K562 (cell line): ENCODE data around the gene MAN1B1. TPM values are rescaled to one million over a fixed set of nuclear protein-coding genes. Genes with fewer than 3 reads are reported as not detected.

Experiments
- ATAC-seq: fragments of 200-7000 bp; cut with Tn5 transposase; 3 replicates; pipeline ENCODE4 v1.9.1; 2020; ENCODE audit warnings: moderate library complexity
- BruUV-seq: library from RNA; stranded (reverse); fragments of 400-500 nt; replicated peaks from 2 replicates; lab custom pipeline; 2021; lab: Mats Ljungman, UMichigan
- CTCF ChIA-PET: fragments of 300-600 bp; formaldehyde crosslinking; extraction: SDS; loops from one replicate; lab custom pipeline; 2021; ENCODE audit warnings: low intra/inter-chr PET ratio; lab: Yijun Ruan, JAX
- POLR2A ChIA-PET: fragments of 300-600, 350-650 bp; sonication (Branson Sonifier 250); formaldehyde crosslinking; extraction: SDS; loops from one replicate; lab custom pipeline; 2021; ENCODE audit warnings: antibody characterized with exemption, inconsistent platforms; lab: Yijun Ruan, JAX
- DNase-seq, 4 experiments: peaks; one replicate each; pipeline versions ENCODE4 v3.0.0 to v3.0.0-alpha.2; 2011 to 2018; ENCODE audit warnings: low spot score in 3 of 4, mixed read lengths in 3 of 4; ENCODE audit errors: extremely low read depth in 1 of 4
- FAIRE-seq: peaks from 2 replicates; lab custom pipeline; 2011; peaks lifted over from hg19 to GRCh38; lab: Jason Lieb, UNC
- H2AFZ ChIP-seq: 2 replicates; pipeline ENCODE4 v1.6.0; 2011; ENCODE audit warnings: low read depth, low read length, control low read depth, inconsistent platforms
- H3K27ac ChIP-seq: fragments of 200-600 bp; 3 replicates; pipeline ENCODE4 v1.8.0; 2011; ENCODE audit warnings: low read depth, mild to moderate bottlenecking, control low read depth, inconsistent platforms, low read length, moderate library complexity, mixed read lengths; ENCODE audit errors: extremely low read depth
- H3K27me3 ChIP-seq, 2 experiments: fragments of 300-600 bp in 1 of 2; 2 replicates in 1 of 2; 3 replicates in 1 of 2; pipeline versions ENCODE4 v1.6.0 to v1.8.0; 2011; ENCODE audit warnings: inconsistent platforms in 2 of 2, low read length in 2 of 2, mild to moderate bottlenecking in 1 of 2, mixed read lengths in 1 of 2, moderate library complexity in 1 of 2; ENCODE audit not compliant: control insufficient read depth in 2 of 2, insufficient read depth in 2 of 2
- H3K36me3 ChIP-seq: fragments of 300-600 bp; 3 replicates; pipeline ENCODE4 v1.8.0; 2011; ENCODE audit warnings: mild to moderate bottlenecking, low read length, inconsistent platforms; ENCODE audit not compliant: control insufficient read depth, insufficient read depth
- H3K4me1 ChIP-seq, 2 experiments: fragments of 200-600 bp in 1 of 2; replicated peaks in 1 of 2; 2 replicates in 1 of 2; 3 replicates in 1 of 2; pipeline versions ENCODE4 v1.5.1 to v1.8.0; 2011; ENCODE audit warnings: inconsistent platforms in 2 of 2, low read length in 2 of 2, mild to moderate bottlenecking in 1 of 2, mixed read lengths in 1 of 2, moderate library complexity in 1 of 2; ENCODE audit not compliant: control insufficient read depth in 2 of 2, insufficient read depth in 2 of 2
- H3K4me2 ChIP-seq: 2 replicates; pipeline ENCODE4 v1.6.1; 2011; ENCODE audit warnings: low read length, control low read depth, inconsistent platforms, mixed read lengths; ENCODE audit not compliant: insufficient read depth
- H3K4me3 ChIP-seq: fragments of 200-600 bp; sonication (generic), shearing (Covaris generic); 2 replicates; pipeline ENCODE4 v1.5.1; 2016; ENCODE audit warnings: control low read depth, inconsistent platforms
- H3K79me2 ChIP-seq: fragments of 200-600 bp; 3 replicates; pipeline ENCODE4 v1.8.0; 2011; ENCODE audit warnings: low read length, inconsistent platforms; ENCODE audit not compliant: control insufficient read depth, insufficient read depth
- H3K9ac ChIP-seq, 2 experiments: 2 replicates each; pipeline versions ENCODE4 v1.6.0 to v1.6.1; 2011; ENCODE audit warnings: low read depth in 2 of 2, low read length in 2 of 2, control low read depth in 1 of 2, inconsistent platforms in 1 of 2, mild to moderate bottlenecking in 1 of 2, mixed read lengths in 1 of 2; ENCODE audit not compliant: insufficient read depth in 1 of 2
- H3K9me1 ChIP-seq: one replicate; pipeline ENCODE4 v1.6.0; 2011; ENCODE audit warnings: inconsistent platforms, mild to moderate bottlenecking, low read length, moderate library complexity; ENCODE audit not compliant: control insufficient read depth, insufficient read depth
- H3K9me3 ChIP-seq: replicated peaks from 2 replicates; pipeline ENCODE4 v1.5.1; 2011; ENCODE audit warnings: low read depth, low read length, inconsistent platforms; ENCODE audit not compliant: control insufficient read depth, insufficient read depth
- H4K20me1 ChIP-seq: replicated peaks from 2 replicates; pipeline ENCODE4 v1.6.1; 2011; ENCODE audit warnings: low read length, inconsistent platforms, mixed read lengths; ENCODE audit not compliant: control insufficient read depth, insufficient read depth
- ERF ChIP-seq: fragments of 450-650 bp; formaldehyde crosslinking; IDR thresholded peaks from 2 replicates; pipeline ENCODE4 v1.4.0; 2020; ENCODE audit warnings: mild to moderate bottlenecking, mixed read lengths
- ETV1 ChIP-seq: fragments of 450-650 bp; conservative IDR thresholded peaks from 2 replicates; pipeline ENCODE4 v1.6.1; 2016; ENCODE audit warnings: missing genetic modification characterization, control low read depth, low read depth, missing compliant biosample characterization
- TEAD1 ChIP-seq, 2 experiments: fragments of 450-650 bp in 1 of 2; sonication (generic) in 1 of 2; formaldehyde crosslinking; IDR thresholded peaks; 2 replicates each; pipeline versions ENCODE4 v1.4.0 to v1.8.0; 2020 to 2022; ENCODE audit warnings: mild to moderate bottlenecking in 2 of 2, missing genetic modification reagents in 1 of 2
- ZC3H4 ChIP-seq: sonication (generic); formaldehyde crosslinking; IDR thresholded peaks from 2 replicates; pipeline ENCODE4 v1.9.0; 2021; ENCODE audit warnings: missing genetic modification reagents, borderline replicate concordance
- ZNF717 ChIP-seq: fragments of 250-450 bp; sonication (Bioruptor Pico); IDR thresholded peaks from 2 replicates; pipeline ENCODE4 v1.5.0; 2021
- ZNF77 ChIP-seq: fragments of 250-450 bp; sonication (Bioruptor Pico); IDR thresholded peaks from 2 replicates; pipeline ENCODE4 v1.5.0; 2020
- WGBS: fragments of 100-300 bp; shearing (Covaris generic); methylation state at CpG from one replicate; pipeline ENCODE4 v1.1.6; 2016; ENCODE audit warnings: low coverage, mixed read lengths; ENCODE audit not compliant: insufficient coverage; ENCODE audit errors: missing lambda C conversion rate; 5-methylcytosine and 5-hydroxymethylcytosine counted together
- in situ Hi-C: fragments of 300-500 bp; cut with MboI; formaldehyde crosslinking; loops from 4 replicates; pipeline ENCODE4 v1.15.0; 2018; ENCODE audit warnings: inconsistent platforms, mixed read lengths
- intact Hi-C: fragments of 100-400 bp; cut with micrococcal nuclease; formaldehyde crosslinking; loops from 2 replicates; pipeline ENCODE4 v1.14.2; 2022
- polyA plus RNA-seq, 8 experiments: library from polyadenylated mRNA; depleted of rRNA in 4 of 8; stranded (reverse) in 5 of 8; unstranded in 3 of 8; fragments of >200 nt; fragmentation: Nextera tagmentation in 2 of 8; fragmentation: Illumina TruSeq in 1 of 8; extraction: Ambion mirVana in 2 of 8; extraction: Trizol in 1 of 8; gene quantifications; 2 replicates each; pipeline versions ENCODE4 v1.2.1 to v1.2.3, GENCODE V29; 2011 to 2014; ENCODE audit warnings: inconsistent platforms in 1 of 8, missing spikeins in 1 of 8
- total RNA-seq, 7 experiments: library from RNA; depleted of rRNA in 6 of 7; stranded (reverse); fragments of >200 nt in 6 of 7; fragmentation: Illumina TruSeq in 2 of 7; extraction: Trizol in 2 of 7; gene quantifications; 2 replicates each; pipeline versions ENCODE4 v1.2.1 to v1.2.3, GENCODE V29; 2011 to 2021; ENCODE audit warnings: low replicate concordance in 1 of 7
- TF ChIP-seq, protein P1 (sequence below): sonication (generic); formaldehyde crosslinking; IDR thresholded peaks from 2 replicates; pipeline ENCODE4 v1.8.0; 2022; ENCODE audit warnings: missing genetic modification reagents, mild to moderate bottlenecking, borderline replicate concordance
- TF ChIP-seq, protein P2 (sequence below): sonication (generic); formaldehyde crosslinking; IDR thresholded peaks from 2 replicates; pipeline ENCODE4 v1.8.1; 2023; ENCODE audit warnings: mild to moderate bottlenecking, missing genetic modification reagents
- TF ChIP-seq, protein P3 (sequence below): fragments of 200-800 bp; sonication (Bioruptor generic); IDR thresholded peaks from 2 replicates; pipeline ENCODE4 v1.6.1; 2017; ENCODE audit warnings: missing genetic modification characterization, missing compliant biosample characterization

Gene MAN1B1
- total and polyA plus RNA-seq, 9 of the 15 experiments (the other 6 are each of a cell fraction or from before 2014, with no cell fraction given) = 0.55 to 36.6 (median 27.3) TPM

DNA sequence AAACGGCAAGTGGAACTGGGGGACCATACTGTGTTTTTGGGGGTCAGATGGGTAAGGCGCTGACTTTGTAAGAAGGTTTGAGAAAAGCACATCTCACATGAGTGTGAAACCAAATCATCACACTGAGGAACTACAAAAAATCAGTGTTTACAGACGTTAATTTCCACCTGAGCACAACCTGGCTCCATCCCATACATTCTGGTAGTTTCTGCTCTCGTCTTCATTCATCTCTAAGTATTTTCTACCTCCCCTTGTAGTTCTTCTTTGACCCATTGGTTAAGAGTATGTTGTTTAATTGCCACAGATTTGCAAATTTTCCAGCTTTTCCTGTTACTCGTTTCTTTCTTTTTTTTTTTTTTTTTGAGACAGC is 36.7 kb downstream of the MAN1B1 start:
- ATAC-seq (no peak), FAIRE-seq (no peak), DNase-seq (no peak)
- H3K4me1 ChIP-seq = peaks cover 16 to 25% of the 10 kb centered on the region in 2 experiments
- in situ Hi-C loops (no loop called here), intact Hi-C loops (no loop called here)
- H2AFZ ChIP-seq = no peak overlapping the region
- no peaks in the 10 kb centered on the region for H4K20me1 ChIP-seq
- H3K79me2 ChIP-seq = peaks cover 23% of the 10 kb centered on the region
- no peak overlapping the region for H3K27ac ChIP-seq
- TF ChIP-seq, protein P1, sequence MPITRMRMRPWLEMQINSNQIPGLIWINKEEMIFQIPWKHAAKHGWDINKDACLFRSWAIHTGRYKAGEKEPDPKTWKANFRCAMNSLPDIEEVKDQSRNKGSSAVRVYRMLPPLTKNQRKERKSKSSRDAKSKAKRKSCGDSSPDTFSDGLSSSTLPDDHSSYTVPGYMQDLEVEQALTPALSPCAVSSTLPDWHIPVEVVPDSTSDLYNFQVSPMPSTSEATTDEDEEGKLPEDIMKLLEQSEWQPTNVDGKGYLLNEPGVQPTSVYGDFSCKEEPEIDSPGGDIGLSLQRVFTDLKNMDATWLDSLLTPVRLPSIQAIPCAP (CRISPR knock-in tag) = no peak
- TF ChIP-seq, protein P2, sequence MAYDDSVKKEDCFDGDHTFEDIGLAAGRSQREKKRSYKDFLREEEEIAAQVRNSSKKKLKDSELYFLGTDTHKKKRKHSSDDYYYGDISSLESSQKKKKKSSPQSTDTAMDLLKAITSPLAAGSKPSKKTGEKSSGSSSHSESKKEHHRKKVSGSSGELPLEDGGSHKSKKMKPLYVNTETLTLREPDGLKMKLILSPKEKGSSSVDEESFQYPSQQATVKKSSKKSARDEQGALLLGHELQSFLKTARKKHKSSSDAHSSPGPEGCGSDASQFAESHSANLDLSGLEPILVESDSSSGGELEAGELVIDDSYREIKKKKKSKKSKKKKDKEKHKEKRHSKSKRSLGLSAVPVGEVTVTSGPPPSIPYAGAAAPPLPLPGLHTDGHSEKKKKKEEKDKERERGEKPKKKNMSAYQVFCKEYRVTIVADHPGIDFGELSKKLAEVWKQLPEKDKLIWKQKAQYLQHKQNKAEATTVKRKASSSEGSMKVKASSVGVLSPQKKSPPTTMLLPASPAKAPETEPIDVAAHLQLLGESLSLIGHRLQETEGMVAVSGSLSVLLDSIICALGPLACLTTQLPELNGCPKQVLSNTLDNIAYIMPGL (CRISPR knock-in tag) = no peak
- TF ChIP-seq, protein P3, sequence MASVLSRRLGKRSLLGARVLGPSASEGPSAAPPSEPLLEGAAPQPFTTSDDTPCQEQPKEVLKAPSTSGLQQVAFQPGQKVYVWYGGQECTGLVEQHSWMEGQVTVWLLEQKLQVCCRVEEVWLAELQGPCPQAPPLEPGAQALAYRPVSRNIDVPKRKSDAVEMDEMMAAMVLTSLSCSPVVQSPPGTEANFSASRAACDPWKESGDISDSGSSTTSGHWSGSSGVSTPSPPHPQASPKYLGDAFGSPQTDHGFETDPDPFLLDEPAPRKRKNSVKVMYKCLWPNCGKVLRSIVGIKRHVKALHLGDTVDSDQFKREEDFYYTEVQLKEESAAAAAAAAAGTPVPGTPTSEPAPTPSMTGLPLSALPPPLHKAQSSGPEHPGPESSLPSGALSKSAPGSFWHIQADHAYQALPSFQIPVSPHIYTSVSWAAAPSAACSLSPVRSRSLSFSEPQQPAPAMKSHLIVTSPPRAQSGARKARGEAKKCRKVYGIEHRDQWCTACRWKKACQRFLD (CRISPR knock-in tag) = no peak
- TF ChIP-seq ZNF717 (CRISPR knock-in tag) (no peak), ERF (CRISPR knock-in tag) (no peak), ZNF77 (no peak), ETV1 (tag) (no peak), ZC3H4 (CRISPR knock-in tag) (no peak), TEAD1 (CRISPR knock-in tag; IDR thresholded peaks at IDR 0.05) (no peak)
- ChIA-PET POLR2A (interaction anchor here (1.5 kb wide), 1 partner anchor 33 kb away, joined by 4 read pairs; no protein-coding TSS in a partner anchor), CTCF (interaction anchor here (2.0 kb wide), 1 partner anchor 113 kb away, joined by 4 read pairs; no protein-coding TSS in a partner anchor)
- H3K9ac ChIP-seq = no peak overlapping the region
- BruUV-seq = no TSS peak
- H3K9me1 ChIP-seq = no peaks in the 10 kb centered on the region
- H3K9me3 ChIP-seq = no peaks in the 10 kb centered on the region
- H3K27me3 ChIP-seq = no peaks in the 10 kb centered on the region
- no peak overlapping the region for H3K4me3 ChIP-seq
- no peak overlapping the region for H3K4me2 ChIP-seq
- peaks cover 2% of the 10 kb centered on the region; the same call in 1 of the 3 replicates for H3K36me3 ChIP-seq
- 81% methylated on average over 4 of the region's 5 CpGs for WGBS
